Cerebellar cortex (tissue), 1 donor: Measurements from ENCODE around the gene HJV.

Experiments used
- DNase-seq: peaks from one replicate; pipeline ENCODE4 v3.0.0-alpha.2; 2015; ENCODE audit warnings: low spot score

Gene HJV

GRCh38 chr1:145977016-145977415 lies 44.5 kb downstream of the HJV start:
- DNase-seq: no peak

GRCh38 chr1:145975216-145975615 lies 46.3 kb downstream of the HJV start:
- DNase-seq: no peak

GRCh38 chr1:145974721-145975120 lies 46.8 kb downstream of the HJV start:
- DNase-seq: no peak

- no peak for DNase-seq
Measured at GRCh38 chr1:145972580-145972979, 49.0 kb downstream of the HJV start.
